Measurements from ENCODE around the gene PTPN9.

DNA sequence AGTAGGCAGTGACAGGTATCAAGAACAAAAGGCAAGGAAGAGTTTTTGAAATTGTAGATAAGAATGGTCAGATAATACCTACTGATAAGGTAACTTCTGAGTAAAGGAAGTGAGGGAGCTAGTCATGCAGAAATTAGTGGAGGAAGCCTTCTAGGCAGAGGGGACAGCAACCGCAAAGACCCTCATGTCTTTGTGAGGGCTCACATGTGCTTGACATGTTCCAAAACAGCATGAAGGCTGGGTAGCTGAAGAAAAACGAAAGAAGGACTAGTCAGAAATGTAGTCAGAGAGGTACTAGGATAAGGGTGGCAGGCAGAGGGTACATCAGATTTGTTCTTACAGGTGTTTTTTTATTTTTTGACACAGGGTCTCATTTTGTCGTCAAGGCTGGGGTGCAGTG, 133.0 kb downstream of the PTPN9 start:
- TF ChIP-seq POLR2A (IDR thresholded peaks at IDR 0.05), result no peak
- TF ChIP-seq, protein P1, sequence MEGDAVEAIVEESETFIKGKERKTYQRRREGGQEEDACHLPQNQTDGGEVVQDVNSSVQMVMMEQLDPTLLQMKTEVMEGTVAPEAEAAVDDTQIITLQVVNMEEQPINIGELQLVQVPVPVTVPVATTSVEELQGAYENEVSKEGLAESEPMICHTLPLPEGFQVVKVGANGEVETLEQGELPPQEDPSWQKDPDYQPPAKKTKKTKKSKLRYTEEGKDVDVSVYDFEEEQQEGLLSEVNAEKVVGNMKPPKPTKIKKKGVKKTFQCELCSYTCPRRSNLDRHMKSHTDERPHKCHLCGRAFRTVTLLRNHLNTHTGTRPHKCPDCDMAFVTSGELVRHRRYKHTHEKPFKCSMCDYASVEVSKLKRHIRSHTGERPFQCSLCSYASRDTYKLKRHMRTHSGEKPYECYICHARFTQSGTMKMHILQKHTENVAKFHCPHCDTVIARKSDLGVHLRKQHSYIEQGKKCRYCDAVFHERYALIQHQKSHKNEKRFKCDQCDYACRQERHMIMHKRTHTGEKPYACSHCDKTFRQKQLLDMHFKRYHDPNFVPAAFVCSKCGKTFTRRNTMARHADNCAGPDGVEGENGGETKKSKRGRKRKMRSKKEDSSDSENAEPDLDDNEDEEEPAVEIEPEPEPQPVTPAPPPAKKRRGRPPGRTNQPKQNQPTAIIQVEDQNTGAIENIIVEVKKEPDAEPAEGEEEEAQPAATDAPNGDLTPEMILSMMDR (IDR thresholded peaks at IDR 0.05 in 4 of 5, conservative IDR thresholded peaks at IDR 0.05 in 1 of 5), result no peak

Data from gastrocnemius medialis (tissue), 4 donors.